Dermis blood vessel endothelial cell (primary cell): ENCODE results near the gene MDH1. TPM values are rescaled to one million over a fixed set of nuclear protein-coding genes. Genes with fewer than 3 reads are reported as not detected.
"Not testable (repeated sequence)": the region's sequence is repeated elsewhere in the genome, so short reads cannot be mapped to it uniquely, and the experiment has no call there.

Experiments
- DNase-seq: peaks from one replicate; pipeline ENCODE4 v3.0.0; 2010
- total RNA-seq: library from RNA; depleted of rRNA; stranded (reverse); fragments of >200 nt; gene quantifications from 2 replicates; pipeline ENCODE4 v1.2.3, GENCODE V29; 2014

MDH1 gene
- total RNA-seq, 1 donor from 2014 or later: 118 TPM

- DNase-seq: peak; percentile 15
Measured at GRCh38 chr2:63589148-63589958, 590 bp downstream of the MDH1 start.

DNA sequence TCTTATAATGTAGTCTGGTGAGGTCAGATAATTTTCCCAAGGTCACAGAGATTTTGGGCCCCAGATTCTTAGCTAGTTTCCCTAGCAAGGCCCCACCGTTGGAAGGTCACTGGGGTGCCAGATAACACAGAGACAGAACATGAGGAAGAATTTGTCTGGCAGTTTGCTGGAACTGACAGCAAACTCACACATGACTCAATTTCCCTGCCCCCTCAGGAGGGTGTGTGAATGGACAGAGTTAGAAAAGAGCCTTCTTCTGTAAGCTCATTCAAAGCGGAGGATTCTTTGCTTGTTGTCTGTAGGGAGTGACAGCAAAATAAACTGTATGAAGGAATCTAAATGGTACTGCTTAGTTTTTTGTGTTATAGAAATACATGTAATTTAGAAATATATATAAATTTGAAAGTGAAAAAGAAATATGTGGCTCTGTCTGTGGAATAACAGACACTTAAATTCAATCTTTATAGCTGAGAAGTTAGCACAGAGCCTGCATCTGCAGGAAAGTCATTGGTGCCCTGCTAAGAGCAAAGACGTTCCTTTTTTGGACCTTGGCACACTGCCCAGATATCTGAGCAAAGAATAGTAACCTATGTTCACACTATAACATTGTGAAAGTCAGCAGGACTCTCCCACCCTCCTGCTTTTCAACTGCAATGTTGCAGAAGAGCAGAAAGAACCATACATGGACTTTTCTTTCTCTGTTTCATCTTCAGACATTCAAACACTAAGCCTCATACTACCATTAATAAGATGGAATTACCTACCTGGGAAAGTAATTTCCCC is 2.1 kb downstream of the MDH1 start:
- no peak for DNase-seq

DNA sequence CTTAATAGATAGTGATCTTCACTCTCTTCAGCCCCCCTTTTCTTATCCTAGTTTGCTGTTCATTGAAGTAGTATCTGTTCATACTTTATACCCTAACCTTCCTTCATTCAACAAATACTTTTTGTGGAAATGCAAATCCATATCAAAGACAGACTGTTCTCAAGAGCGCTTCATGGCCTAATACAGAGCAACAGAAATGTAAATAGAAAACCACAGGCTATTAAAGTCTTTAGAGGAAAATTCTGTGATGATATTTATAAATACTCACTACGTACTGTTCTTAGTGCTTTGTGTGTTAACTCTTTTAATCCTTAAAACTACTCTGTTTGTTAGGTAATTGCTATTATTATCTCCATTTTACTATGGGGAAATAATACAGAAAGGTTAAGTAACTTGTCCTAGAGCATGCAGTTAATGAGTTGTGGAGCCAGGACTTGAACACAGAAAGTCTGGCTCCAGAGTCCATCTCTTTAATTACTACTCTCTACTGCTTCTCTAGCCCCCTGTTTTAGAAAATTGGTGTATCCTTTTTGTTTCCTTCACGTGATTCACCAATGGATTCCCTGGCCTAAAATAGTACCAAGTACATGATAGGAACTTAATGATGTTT is 2.9 kb downstream of the MDH1 start:
- no peak for DNase-seq

GRCh38 chr2:63594660-63595059 is 5.9 kb downstream of the MDH1 start:
- no peak for DNase-seq

GRCh38 chr2:63596401-63596883 is 7.7 kb downstream of the MDH1 start:
- DNase-seq: no peak

DNA sequence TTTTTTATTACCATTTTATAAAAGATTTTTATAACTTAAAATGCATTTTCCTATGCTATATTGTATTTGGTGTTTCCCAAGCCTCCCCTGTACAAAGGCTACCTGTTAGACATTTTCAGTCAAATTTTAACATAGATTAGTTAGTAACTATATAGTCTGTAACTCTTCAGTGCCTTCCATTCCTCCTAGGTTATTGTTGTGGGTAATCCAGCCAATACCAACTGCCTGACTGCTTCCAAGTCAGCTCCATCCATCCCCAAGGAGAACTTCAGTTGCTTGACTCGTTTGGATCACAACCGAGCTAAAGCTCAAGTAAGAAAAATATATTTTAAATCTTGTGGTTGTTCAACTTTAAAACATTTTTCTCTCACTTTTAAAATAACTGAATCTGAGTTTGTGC is 10.2 kb downstream of the MDH1 start:
- DNase-seq: no peak

DNA sequence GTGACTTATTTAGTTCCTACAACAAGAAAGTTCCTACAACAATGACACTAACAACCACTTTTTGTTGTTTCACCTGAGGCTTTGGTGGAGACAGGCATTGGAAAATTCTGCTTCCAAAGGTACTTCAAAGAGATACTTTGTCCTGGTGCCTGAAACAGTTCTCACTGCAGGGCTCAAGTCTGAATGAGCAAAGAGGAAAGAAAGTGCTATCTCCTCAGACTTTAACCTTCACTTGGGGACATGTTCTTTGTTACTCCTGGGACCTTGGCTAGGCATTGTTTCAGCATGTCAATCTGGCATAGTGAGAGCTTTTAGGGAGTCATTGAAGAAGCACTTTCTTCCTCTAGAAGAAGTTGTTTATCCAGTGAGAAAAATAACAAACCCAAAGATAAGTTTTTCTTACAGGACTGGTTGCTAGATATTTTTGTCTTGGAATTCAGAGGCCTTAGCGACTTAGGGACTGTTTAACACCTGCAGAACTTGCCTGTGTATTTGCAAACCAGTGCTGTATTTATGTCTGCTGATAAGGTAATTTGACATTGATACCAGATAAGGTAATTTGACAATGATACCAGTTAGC is 12.2 kb downstream of the MDH1 start:
- no peak for DNase-seq

DNA sequence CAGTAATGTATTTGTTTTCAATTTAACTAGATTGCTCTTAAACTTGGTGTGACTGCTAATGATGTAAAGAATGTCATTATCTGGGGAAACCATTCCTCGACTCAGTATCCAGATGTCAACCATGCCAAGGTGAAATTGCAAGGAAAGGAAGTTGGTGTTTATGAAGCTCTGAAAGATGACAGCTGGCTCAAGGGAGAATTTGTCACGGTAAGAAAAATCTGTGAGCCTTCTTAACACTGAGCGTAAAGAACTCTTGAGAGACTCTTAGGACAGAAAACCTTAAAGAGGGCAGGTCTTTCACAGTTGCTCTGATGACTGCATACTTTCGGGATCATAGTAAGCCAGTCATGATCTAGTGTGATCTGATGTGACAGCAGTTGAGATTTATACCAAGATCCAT is 15.9 kb downstream of the MDH1 start:
- DNase-seq: no peak

GRCh38 chr2:63608865-63609264 is 20.1 kb downstream of the MDH1 start:
- not testable (repeated sequence) for DNase-seq

DNA sequence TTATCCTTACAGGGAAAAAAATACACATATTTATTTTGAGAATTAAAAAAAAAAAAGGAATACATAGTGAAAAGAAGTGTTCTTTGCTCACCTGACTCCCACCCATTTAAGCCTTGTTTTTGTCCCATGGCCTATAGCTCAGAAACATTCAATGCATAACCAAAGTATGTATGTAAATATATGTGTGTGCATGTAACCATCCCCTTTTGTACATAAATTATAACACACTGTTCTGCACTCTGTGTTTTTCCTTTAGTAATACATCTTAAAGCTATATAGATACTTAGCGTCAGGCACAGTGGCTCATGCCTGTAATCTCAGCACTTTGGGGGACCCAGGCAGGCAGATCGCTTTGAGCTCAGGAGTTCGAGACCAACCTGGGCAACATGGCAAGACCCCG is 21.8 kb downstream of the MDH1 start:
- no peak for DNase-seq

GRCh38 chr2:63613391-63613901 is 24.7 kb downstream of the MDH1 start:
- no peak for DNase-seq

GRCh38 chr2:63614448-63614968 is 25.7 kb downstream of the MDH1 start:
- peak; percentile 28 for DNase-seq

- peak; percentile 41 for DNase-seq
Measured at GRCh38 chr2:63614983-63615945, 26.5 kb downstream of the MDH1 start.

GRCh38 chr2:63617366-63617765 is 28.6 kb downstream of the MDH1 start:
- DNase-seq: no peak

GRCh38 chr2:63619328-63619727 is 30.6 kb downstream of the MDH1 start:
- no peak for DNase-seq

GRCh38 chr2:63622751-63623150 is 34.0 kb downstream of the MDH1 start:
- no peak for DNase-seq

DNA sequence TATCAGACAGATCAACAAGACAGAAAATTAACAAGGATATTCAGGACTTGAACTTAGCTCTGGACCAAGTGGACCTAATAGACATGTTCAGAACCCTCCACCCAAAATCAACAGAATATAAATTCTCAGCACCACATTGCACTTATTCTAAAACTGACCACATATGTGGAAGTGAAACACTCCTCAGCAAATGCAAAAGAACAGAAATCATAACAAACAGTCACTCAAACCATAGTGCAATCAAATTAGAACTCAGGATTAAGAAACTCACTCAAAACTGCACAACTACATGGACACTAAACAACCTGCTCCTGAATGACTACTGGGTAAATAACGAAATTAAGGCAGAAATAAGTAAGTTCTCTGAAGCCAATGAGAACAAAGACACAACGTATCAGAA is 35.0 kb downstream of the MDH1 start:
- not testable (repeated sequence) for DNase-seq

DNA sequence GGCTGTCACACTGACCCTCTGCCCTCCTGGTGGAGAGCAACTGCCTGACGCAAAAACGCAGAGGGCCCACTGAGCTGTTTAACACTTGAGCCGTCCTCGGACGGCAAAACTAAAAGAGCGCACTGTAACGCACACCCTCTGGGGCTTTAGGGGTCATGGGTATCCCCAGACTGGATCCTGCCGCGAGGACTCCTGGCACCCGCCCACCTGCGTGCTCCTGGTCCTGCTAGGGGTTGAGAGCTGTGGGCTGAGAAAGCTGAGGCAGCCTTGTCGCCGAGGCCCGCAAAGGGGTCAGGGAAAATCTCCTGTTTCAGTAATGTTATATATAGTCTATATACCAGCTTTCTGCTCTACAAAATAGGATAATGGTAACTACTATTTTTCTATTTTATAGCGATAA is 39.1 kb downstream of the MDH1 start:
- no peak for DNase-seq

- no peak for DNase-seq
Measured at GRCh38 chr2:63628403-63628942, 39.7 kb downstream of the MDH1 start.

DNA sequence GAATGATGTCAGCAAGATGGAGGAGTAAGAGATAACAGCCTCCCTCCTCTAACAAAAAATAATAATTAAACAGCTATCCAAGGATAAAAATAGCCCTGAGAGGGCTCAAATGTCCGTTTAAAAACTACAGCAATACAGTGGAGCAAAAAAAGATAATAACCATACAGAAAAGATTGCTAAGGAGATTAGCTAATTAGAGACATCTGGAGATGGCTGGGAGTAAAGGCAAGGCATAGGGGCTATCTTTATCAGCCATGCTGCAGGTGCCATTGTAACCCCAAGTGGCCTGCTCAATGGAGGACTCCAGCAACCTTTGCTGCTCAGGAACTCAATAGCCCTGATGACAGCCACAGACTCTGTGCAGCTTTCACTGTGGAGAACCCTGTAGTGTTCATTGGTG is 42.7 kb downstream of the MDH1 start:
- no peak for DNase-seq

- no peak for DNase-seq
Measured at GRCh38 chr2:63632382-63632781, 43.6 kb downstream of the MDH1 start.
